Testis (tissue), 2 donors: ENCODE data around the gene ALDOA.

Experiments used
- POLR2A ChIP-seq: fragments of 450-650 bp; IDR thresholded peaks from one replicate; pipeline ENCODE4 v1.6.1; 2017; ENCODE audit warnings: antibody characterized with exemption, mild to moderate bottlenecking, moderate library complexity
- TF ChIP-seq, protein P1 (sequence below), 3 experiments: fragments of 450-650 bp in 2 of 3; fragments of 200-600 bp in 1 of 3; sonication (generic) in 1 of 3; IDR thresholded peaks; one replicate each; pipeline ENCODE4 v1.5.1; 2016 to 2019; ENCODE audit warnings: antibody characterized with exemption in 3 of 3, mild to moderate bottlenecking in 2 of 3, moderate library complexity in 1 of 3

DNA sequence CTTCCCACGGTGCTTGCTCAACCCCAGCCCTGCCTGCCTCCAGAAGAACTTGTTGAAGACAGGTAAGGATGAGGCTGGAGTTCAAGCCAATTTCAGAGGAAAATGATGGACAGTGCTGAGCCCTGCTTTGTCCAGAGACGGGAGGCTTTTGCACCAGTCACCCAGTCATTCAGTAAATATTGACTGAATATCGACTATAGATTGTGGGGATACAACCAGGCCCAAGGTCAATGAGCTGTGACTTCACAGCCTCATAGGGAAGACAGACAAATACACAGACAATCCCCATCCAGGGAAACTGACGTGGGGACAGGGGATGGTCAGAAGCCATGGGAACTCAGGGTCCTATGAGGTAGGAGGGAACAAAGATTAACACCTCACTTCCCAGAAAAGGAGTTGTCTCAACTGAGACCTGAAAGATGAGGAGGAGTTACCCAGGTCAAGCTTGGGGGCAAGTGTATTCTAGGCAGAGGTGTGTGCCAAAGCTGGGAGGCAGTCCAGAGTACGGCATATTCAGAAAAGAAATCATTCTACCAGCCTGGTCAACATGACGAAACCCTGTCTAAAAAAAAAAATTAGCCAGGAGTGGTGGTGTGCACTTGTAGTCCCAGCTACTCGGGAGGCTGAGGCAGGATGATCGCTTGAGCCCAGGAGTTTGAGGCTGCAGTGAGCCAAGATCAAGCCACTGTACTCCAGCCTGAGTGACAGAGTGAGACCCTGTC is 48.8 kb upstream of the ALDOA start:
- TF ChIP-seq, protein P1, sequence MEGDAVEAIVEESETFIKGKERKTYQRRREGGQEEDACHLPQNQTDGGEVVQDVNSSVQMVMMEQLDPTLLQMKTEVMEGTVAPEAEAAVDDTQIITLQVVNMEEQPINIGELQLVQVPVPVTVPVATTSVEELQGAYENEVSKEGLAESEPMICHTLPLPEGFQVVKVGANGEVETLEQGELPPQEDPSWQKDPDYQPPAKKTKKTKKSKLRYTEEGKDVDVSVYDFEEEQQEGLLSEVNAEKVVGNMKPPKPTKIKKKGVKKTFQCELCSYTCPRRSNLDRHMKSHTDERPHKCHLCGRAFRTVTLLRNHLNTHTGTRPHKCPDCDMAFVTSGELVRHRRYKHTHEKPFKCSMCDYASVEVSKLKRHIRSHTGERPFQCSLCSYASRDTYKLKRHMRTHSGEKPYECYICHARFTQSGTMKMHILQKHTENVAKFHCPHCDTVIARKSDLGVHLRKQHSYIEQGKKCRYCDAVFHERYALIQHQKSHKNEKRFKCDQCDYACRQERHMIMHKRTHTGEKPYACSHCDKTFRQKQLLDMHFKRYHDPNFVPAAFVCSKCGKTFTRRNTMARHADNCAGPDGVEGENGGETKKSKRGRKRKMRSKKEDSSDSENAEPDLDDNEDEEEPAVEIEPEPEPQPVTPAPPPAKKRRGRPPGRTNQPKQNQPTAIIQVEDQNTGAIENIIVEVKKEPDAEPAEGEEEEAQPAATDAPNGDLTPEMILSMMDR (IDR thresholded peaks at IDR 0.05), result no peak
- TF ChIP-seq POLR2A, result no peak
